Measurements from ENCODE around the gene SLIT3. TPM values are rescaled to one million over a fixed set of nuclear protein-coding genes. Genes with fewer than 3 reads are reported as not detected.

SLIT3 gene
- total and polyA plus RNA-seq, 4 donors, result 18.1 to 22.5 (median 19.5) TPM

DNA sequence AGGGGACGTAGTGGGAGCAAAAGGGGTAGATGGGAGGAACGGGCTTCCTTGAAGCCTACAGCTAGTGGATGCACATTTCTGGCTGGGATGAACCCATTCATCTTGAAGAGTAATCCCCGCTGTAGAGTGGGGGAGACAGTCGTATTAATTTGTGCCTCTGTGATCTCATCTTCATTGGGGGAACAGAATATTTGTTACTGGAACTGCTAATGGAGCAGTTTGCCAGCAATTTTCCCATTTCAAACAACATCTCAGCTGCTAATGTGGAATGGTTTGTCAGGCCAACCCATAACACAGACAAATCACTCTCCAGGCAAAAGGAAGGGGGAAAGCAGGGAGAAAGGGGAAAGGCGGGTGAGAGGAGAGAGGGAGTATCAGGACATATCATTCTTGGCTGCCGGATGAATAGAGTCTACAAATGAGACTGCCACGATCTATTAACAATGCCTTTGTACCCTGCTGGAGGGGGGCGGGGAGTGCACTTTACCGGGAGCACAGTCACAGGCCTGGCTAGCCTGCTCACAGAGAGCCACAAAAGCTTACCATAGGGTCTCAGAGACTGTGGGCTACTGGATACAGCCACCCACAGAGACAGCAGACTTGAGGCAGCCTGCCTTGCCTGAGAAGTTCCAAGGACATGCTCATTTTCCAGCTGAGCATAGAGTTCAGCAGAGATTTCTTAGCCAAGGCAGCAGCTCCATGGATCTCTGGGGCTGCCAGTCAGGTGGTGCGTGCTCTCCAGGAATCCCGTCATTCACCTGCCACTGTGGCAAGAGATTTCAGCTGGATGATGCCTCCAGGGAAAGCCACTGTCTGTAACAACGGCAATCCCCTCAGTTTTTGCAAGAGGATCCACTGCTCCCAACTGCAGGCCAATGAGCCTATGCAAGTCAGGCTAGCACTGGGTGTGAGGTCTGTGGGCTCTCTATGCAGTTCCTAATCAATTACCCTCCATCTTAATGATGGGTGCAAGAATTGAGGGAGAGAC, 504.1 kb downstream of the SLIT3 start:
- 46% methylated on average over 11 of the region's 12 CpGs for WGBS (ENCODE audit: insufficient coverage)
- H3K4me1 ChIP-seq (ENCODE audit: control insufficient read depth, insufficient read depth, low read length), result peaks cover 21% of the 10 kb centered on the region
- no peaks in the 10 kb centered on the region for H3K36me3 ChIP-seq (ENCODE audit: control insufficient read depth, insufficient read depth, low read length)
- no peak overlapping the region for H3K27ac ChIP-seq (ENCODE audit: low read depth, low read length)
- H3K9me3 ChIP-seq (ENCODE audit: control insufficient read depth, insufficient read depth, low read length), result no peaks in the 10 kb centered on the region
- DNase-seq (ENCODE audit: low read depth in 4 of 6, low spot score in 6 of 6), result peak in 2 of 6 donors; percentile 27 to 80
- peaks cover 2% of the 10 kb centered on the region for H3K27me3 ChIP-seq (ENCODE audit: control insufficient read depth, insufficient read depth, low read length)
- no peak overlapping the region for H3K4me3 ChIP-seq (ENCODE audit: low read depth, low read length)

GRCh38 chr5:168796000-168796399, 504.9 kb downstream of the SLIT3 start:
- Histone ChIP-seq H3K4me3 (ENCODE audit: low read depth, low read length) (no peak overlapping the region), H3K27me3 (ENCODE audit: control insufficient read depth, insufficient read depth, low read length) (peaks cover 2% of the 10 kb centered on the region), H3K27ac (ENCODE audit: low read depth, low read length) (no peak overlapping the region), H3K36me3 (ENCODE audit: control insufficient read depth, insufficient read depth, low read length) (no peaks in the 10 kb centered on the region), H3K9me3 (ENCODE audit: control insufficient read depth, insufficient read depth, low read length) (no peaks in the 10 kb centered on the region), H3K4me1 (ENCODE audit: control insufficient read depth, insufficient read depth, low read length) (peaks cover 21% of the 10 kb centered on the region)
- 64% methylated on average over 1 of the region's 4 CpGs for WGBS (ENCODE audit: insufficient coverage)
- no peak for DNase-seq (ENCODE audit: low read depth in 4 of 6, low spot score in 6 of 6)

GRCh38 chr5:168793841-168794837, 506.8 kb downstream of the SLIT3 start:
- Histone ChIP-seq H3K27ac (ENCODE audit: low read depth, low read length) (no peak overlapping the region), H3K27me3 (ENCODE audit: control insufficient read depth, insufficient read depth, low read length) (peaks cover 2% of the 10 kb centered on the region), H3K9me3 (ENCODE audit: control insufficient read depth, insufficient read depth, low read length) (no peaks in the 10 kb centered on the region), H3K36me3 (ENCODE audit: control insufficient read depth, insufficient read depth, low read length) (no peaks in the 10 kb centered on the region), H3K4me1 (ENCODE audit: control insufficient read depth, insufficient read depth, low read length) (peaks cover 24% of the 10 kb centered on the region), H3K4me3 (ENCODE audit: low read depth, low read length) (no peak overlapping the region)
- 68% methylated on average over 11 of the region's 15 CpGs for WGBS (ENCODE audit: insufficient coverage)
- peak in 2 of 6 donors; percentile 73 to 75 for DNase-seq (ENCODE audit: low read depth in 4 of 6, low spot score in 6 of 6)

DNA sequence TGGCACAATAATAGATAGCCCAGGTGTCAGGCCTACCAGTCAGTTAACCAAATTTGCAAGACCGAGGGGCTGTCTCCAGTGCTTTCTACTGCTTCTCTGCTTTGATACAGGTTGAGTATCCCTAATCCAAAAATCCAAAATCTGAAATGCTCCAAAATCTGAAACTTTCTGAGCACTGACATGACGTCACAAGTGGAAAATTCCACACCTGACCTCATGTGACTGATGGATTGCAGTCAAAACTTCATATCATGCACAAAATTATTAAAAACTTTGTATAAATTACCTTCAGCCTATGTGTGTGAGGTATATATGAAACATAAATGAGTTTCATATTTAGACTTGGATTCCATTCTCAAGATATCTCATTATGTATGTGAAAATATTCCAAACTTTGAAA, 508.3 kb downstream of the SLIT3 start:
- no peak overlapping the region for H3K4me3 ChIP-seq (ENCODE audit: low read depth, low read length)
- peaks cover 2% of the 10 kb centered on the region for H3K27me3 ChIP-seq (ENCODE audit: control insufficient read depth, insufficient read depth, low read length)
- no peaks in the 10 kb centered on the region for H3K9me3 ChIP-seq (ENCODE audit: control insufficient read depth, insufficient read depth, low read length)
- no peak overlapping the region for H3K27ac ChIP-seq (ENCODE audit: low read depth, low read length)
- DNase-seq (ENCODE audit: low read depth in 4 of 6, low spot score in 6 of 6), result no peak
- WGBS (ENCODE audit: insufficient coverage), result 100% methylated on average over 1 of the region's 2 CpGs
- no peaks in the 10 kb centered on the region for H3K36me3 ChIP-seq (ENCODE audit: control insufficient read depth, insufficient read depth, low read length)
- peaks cover 24% of the 10 kb centered on the region for H3K4me1 ChIP-seq (ENCODE audit: control insufficient read depth, insufficient read depth, low read length)

DNA sequence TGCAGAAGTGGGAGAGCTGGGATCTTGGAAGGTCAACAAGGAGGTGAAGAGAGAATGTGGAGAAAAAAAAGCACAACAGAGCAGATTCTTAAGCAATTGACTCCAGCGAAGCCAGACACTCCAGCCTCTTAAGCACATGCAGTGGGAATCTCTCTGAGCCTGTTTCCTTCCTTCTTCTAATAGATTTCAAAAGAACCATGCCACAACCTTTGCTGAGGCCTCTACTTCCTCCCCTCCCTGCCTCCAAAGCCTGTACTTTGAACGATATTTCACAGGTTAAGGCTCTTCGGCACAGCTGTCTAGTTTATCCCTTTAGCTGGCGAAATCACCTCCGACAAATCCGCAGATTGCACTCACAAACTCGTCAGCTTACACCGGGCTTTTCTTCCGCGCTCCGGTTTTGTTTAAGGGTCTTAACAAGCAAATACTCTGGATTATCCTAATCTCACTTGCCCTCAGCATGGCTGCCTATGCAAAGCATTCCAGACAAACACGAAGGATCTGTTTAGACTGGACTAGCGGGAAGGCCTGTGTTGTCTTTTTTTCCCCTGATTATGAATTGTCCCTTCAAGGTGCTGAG, 510.2 kb downstream of the SLIT3 start:
- Histone ChIP-seq H3K27ac (ENCODE audit: low read depth, low read length) (no peak overlapping the region), H3K36me3 (ENCODE audit: control insufficient read depth, insufficient read depth, low read length) (no peaks in the 10 kb centered on the region), H3K9me3 (ENCODE audit: control insufficient read depth, insufficient read depth, low read length) (no peaks in the 10 kb centered on the region), H3K27me3 (ENCODE audit: control insufficient read depth, insufficient read depth, low read length) (peaks cover 2% of the 10 kb centered on the region), H3K4me3 (ENCODE audit: low read depth, low read length) (no peak overlapping the region), H3K4me1 (ENCODE audit: control insufficient read depth, insufficient read depth, low read length) (peaks cover 10% of the 10 kb centered on the region)
- peak in 1 of 6 donors; percentile 11 for DNase-seq (ENCODE audit: low read depth in 4 of 6, low spot score in 6 of 6)
- 88% methylated on average over 13 of the region's 13 CpGs for WGBS (ENCODE audit: insufficient coverage)

GRCh38 chr5:168790002-168790635, 510.8 kb downstream of the SLIT3 start:
- Histone ChIP-seq H3K4me1 (ENCODE audit: control insufficient read depth, insufficient read depth, low read length) (peaks cover 10% of the 10 kb centered on the region), H3K36me3 (ENCODE audit: control insufficient read depth, insufficient read depth, low read length) (no peaks in the 10 kb centered on the region), H3K4me3 (ENCODE audit: low read depth, low read length) (no peak overlapping the region), H3K27me3 (ENCODE audit: control insufficient read depth, insufficient read depth, low read length) (peaks cover 2% of the 10 kb centered on the region), H3K9me3 (ENCODE audit: control insufficient read depth, insufficient read depth, low read length) (no peaks in the 10 kb centered on the region), H3K27ac (ENCODE audit: low read depth, low read length) (no peak overlapping the region)
- WGBS (ENCODE audit: insufficient coverage), result 40% methylated on average over 4 of the region's 5 CpGs
- DNase-seq (ENCODE audit: low read depth in 4 of 6, low spot score in 6 of 6), result peak in 1 of 6 donors; percentile 35

DNA sequence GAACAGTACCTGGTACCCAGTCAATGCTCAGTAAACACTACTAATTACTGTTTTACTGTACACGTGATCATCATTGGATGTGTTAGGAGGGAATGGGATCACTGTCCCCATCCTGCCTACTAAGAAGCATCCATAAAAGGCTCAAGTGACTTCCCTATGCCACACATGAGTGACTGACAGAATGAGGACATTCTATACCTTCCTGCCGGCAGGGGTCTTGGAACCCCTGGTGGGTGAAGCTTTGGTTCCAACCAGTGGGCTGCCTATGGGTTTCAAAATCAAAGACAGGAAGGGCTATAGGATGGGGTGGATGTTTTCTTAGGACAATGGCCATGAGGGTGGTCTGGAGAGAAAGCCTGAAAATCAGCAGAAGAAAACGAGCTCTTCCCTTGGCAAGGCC, 512.2 kb downstream of the SLIT3 start:
- H3K9me3 ChIP-seq (ENCODE audit: control insufficient read depth, insufficient read depth, low read length), result no peaks in the 10 kb centered on the region
- H3K4me3 ChIP-seq (ENCODE audit: low read depth, low read length), result no peak overlapping the region
- peaks cover 3% of the 10 kb centered on the region for H3K4me1 ChIP-seq (ENCODE audit: control insufficient read depth, insufficient read depth, low read length)
- WGBS (ENCODE audit: insufficient coverage), result 75% methylated on average over 1 of the region's 3 CpGs
- no peak overlapping the region for H3K27ac ChIP-seq (ENCODE audit: low read depth, low read length)
- H3K27me3 ChIP-seq (ENCODE audit: control insufficient read depth, insufficient read depth, low read length), result no peaks in the 10 kb centered on the region
- no peak for DNase-seq (ENCODE audit: low read depth in 4 of 6, low spot score in 6 of 6)
- no peaks in the 10 kb centered on the region for H3K36me3 ChIP-seq (ENCODE audit: control insufficient read depth, insufficient read depth, low read length)

- DNase-seq (ENCODE audit: low read depth in 4 of 6, low spot score in 6 of 6), result peak in 1 of 6 donors; percentile 69
- Histone ChIP-seq H3K27me3 (ENCODE audit: control insufficient read depth, insufficient read depth, low read length) (no peaks in the 10 kb centered on the region), H3K36me3 (ENCODE audit: control insufficient read depth, insufficient read depth, low read length) (no peaks in the 10 kb centered on the region), H3K27ac (ENCODE audit: low read depth, low read length) (no peak overlapping the region), H3K9me3 (ENCODE audit: control insufficient read depth, insufficient read depth, low read length) (no peaks in the 10 kb centered on the region), H3K4me3 (ENCODE audit: low read depth, low read length) (no peak overlapping the region), H3K4me1 (ENCODE audit: control insufficient read depth, insufficient read depth, low read length) (peaks cover 3% of the 10 kb centered on the region)
- 100% methylated on average over 1 of the region's 4 CpGs for WGBS (ENCODE audit: insufficient coverage)
Measured at GRCh38 chr5:168788107-168788506, 512.8 kb downstream of the SLIT3 start.

- no peak for DNase-seq (ENCODE audit: low read depth in 4 of 6, low spot score in 6 of 6)
- H3K9me3 ChIP-seq (ENCODE audit: control insufficient read depth, insufficient read depth, low read length), result no peaks in the 10 kb centered on the region
- 73% methylated on average over 2 of the region's 3 CpGs for whole genome bisulfite sequencing (ENCODE audit: insufficient coverage)
- H3K36me3 ChIP-seq (ENCODE audit: control insufficient read depth, insufficient read depth, low read length), result no peaks in the 10 kb centered on the region
- no peaks in the 10 kb centered on the region for H3K27me3 ChIP-seq (ENCODE audit: control insufficient read depth, insufficient read depth, low read length)
- no peak overlapping the region for H3K4me3 ChIP-seq (ENCODE audit: low read depth, low read length)
- peaks cover 6% of the 10 kb centered on the region for H3K4me1 ChIP-seq (ENCODE audit: control insufficient read depth, insufficient read depth, low read length)
- no peak overlapping the region for H3K27ac ChIP-seq (ENCODE audit: low read depth, low read length)
Measured at GRCh38 chr5:168786147-168786546, 514.8 kb downstream of the SLIT3 start.
